GM18498 (cell line): Measurements from ENCODE around the gene CDC20.

Source experiments
- ATAC-seq: cut with Tn5 transposase; IDR thresholded peaks from one replicate; pipeline ENCODE4 v1.9.1; 2021; ENCODE audit warnings: mild to moderate bottlenecking, moderate library complexity; ENCODE audit not compliant: unreplicated experiment

CDC20 gene

GRCh38 chr1:43327549-43328292, 31.1 kb upstream of the CDC20 start:
- no peak for ATAC-seq

DNA sequence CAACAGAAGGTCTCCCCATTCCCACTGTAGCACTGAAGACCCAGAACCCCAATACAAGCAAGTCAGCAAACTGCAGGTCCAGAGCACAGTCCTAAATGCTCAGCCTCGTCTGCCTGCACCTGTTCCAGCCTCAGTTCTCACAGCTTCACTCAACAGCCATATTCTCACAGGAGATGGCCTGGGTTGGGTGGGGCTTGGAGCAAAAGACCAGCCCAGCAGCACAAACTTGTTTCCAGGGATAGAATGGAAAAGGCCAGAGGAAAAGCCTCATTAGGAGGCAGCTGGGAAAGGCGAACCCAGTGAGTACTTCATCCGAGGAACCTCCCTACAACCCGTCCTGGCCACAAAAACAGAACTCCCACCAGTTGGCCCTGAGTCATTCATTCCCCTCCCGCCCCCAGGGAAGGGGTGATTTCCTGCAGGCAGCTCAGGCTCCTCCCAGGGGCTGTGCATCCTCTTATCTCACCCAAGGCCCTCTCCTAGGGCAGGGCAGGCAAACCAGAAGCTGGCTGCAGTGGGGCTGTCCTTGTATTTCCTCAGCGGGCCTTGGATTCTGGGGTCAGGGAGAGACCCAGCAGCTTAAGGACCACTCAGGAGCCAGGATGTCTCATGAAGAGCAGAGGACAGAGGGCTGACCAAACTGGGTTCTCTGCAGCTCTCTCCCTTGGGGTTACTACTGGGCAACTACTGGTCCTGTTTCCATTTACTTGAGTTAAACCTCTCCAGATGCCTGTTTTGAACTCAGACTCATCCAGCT, 28.6 kb upstream of the CDC20 start:
- no peak for ATAC-seq

GRCh38 chr1:43331688-43332087, 27.1 kb upstream of the CDC20 start:
- no peak for ATAC-seq

GRCh38 chr1:43334453-43335205, 24.2 kb upstream of the CDC20 start:
- ATAC-seq = no peak

DNA sequence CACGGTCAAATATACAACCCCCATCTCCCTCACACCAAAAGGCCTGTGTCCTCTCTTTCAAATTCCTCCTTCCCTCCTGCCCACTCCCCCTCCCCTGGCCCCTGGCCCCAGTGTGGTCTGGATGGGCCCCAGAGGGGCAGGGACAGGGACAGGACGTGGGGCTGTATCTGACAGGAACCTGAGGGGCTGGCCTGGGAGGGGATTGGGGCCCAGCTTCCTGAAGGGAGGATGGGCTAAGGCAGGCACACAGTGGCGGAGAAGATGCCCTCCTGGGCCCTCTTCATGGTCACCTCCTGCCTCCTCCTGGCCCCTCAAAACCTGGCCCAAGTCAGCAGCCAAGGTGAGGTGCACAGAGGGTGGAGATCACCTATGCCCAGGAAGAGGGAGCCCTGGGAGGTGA, 21.2 kb upstream of the CDC20 start, which contains the start of gene MPL:
Gene MPL (plus strand): TSS at position 231 of the 400 bp plus-strand sequence. CDS start 31 bp downstream, at position 262.
- ATAC-seq = no peak

GRCh38 chr1:43338001-43338400, 20.8 kb upstream of the CDC20 start:
- ATAC-seq = no peak

- ATAC-seq = no peak
Measured at GRCh38 chr1:43339584-43340232, 19.1 kb upstream of the CDC20 start.

DNA sequence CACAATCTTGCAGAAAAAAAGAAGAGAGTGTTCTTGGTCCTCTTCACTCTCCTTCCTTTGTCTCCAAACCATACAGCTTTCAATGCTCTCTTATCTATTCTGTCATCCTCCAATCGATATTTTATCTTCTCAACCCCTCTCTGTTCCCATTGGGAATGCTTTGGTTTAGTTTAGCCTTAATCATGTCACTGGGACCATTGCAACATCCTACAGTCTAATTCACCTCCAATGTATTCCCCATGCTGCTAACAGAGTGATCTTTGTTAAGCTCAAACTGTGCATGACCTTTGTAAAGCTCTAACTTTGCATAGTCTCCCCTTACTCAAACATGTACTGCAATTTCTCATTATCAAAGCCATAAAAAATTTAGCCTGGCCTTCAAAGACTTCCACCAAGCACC, 18.2 kb upstream of the CDC20 start:
- ATAC-seq = no peak

DNA sequence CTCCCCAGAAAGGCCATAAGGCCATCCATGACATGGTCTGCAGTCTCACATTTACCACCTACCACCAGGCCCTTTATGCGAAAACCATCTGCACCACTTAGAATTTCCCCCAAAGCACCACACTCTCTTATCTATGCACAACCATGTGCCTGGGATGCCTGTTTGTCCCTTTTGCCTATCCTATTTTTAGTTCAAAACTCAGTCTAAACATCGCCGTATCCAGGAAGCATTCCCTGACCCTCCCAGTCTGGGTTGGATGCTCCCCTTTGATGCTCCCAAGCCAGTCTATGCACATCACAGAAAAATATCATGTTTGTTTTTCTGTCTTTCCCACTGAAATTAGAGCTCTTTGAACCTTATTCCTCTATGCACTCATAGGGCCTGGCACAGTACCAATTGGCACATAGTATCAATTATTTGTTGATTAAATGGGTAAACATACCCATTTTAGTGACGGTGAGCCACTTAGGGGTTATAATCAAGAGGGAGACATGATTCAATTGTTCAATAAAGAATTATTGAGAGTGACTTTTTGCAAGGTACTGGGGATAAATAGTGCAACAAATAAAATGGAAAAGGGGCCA, 14.4 kb upstream of the CDC20 start:
- ATAC-seq = no peak

- ATAC-seq = no peak
Measured at GRCh38 chr1:43345120-43345519, 13.7 kb upstream of the CDC20 start.

DNA sequence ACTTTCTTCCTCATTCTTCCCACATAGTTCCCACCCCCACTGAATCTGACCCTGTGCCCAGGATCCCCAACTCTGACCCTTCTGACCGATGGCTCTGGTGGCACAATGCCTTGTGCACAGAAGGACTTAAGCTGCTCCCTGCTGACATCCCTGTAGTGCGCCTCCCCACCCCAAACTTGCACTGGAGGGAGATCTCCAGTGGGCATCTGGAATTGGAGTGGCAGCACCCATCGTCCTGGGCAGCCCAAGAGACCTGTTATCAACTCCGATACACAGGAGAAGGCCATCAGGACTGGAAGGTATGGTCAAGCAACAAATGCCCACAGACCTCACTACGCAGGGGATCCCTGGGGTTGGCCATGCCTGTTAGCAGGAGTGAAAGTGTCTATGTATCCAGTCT, 12.1 kb upstream of the CDC20 start:
- no peak for ATAC-seq

DNA sequence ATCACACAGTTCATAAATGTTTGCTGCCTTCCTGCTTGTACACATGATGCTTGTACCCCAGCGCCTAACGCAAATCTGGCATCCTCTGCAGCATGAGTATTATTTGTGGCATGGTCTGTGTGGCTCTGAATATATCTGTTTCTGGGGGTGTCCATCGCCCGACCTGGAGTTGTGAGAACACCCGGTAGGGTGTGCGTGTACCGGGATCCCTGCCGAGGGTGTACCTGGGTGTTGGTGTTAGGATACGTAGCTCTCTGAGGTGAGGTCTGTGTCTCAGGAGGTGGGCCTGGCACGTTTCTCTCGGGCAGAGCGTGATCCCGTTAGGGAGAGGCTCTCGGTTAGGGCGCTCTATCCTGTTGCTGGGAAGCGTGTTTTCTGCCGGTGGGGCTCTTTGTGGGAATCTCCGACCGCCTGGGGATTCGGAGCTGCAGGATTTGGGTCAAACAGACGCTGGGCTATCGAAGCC, 10.4 kb upstream of the CDC20 start:
- no peak for ATAC-seq

GRCh38 chr1:43348809-43349593, 9.8 kb upstream of the CDC20 start:
- ATAC-seq = peak; percentile 77

DNA sequence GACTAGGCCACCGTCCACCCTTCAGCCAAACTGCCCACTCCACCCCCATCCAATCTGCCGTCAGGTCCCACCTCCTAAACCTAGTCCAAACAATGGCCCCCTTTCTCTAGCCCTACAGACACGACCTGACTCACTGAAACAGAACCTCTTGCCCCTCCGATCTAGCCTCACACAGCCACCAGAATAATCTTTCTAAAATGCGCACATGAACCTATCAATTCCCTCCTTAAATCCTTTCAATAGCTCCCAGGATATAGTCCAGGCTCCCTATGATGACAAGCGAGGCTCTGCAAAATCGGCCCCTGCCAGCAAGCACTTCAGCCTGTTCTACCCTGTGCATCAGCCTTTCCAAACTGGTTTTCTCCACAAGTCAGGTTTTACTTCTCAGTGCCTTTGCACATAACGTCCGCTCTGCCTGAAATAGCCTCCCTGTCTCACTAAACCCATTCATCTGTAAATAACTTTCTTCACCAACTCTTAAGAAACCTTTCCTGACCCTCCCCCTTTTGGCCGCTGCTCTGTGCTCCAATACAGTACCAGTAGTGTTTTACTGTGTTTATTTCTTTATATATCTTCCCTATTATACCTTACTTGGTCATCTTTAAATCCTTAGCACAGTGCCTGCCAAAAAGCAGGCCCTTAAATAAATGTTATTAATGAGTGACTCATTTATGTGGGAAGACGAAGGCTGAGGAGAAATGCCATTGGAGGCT, 9.0 kb upstream of the CDC20 start:
- no peak for ATAC-seq

- no peak for ATAC-seq
Measured at GRCh38 chr1:43350976-43351375, 7.8 kb upstream of the CDC20 start.

GRCh38 chr1:43351421-43352350, 7.1 kb upstream of the CDC20 start:
- no peak for ATAC-seq

- no peak for ATAC-seq
Measured at GRCh38 chr1:43352351-43352705, 6.5 kb upstream of the CDC20 start.

GRCh38 chr1:43352881-43353280, 5.9 kb upstream of the CDC20 start:
- ATAC-seq = no peak
